Heart right ventricle (tissue), 16 donors: ENCODE data around the gene SURF2. TPM values are rescaled to one million over a fixed set of nuclear protein-coding genes. Genes with fewer than 3 reads are reported as not detected.

ENCODE experiments used
- ATAC-seq, 8 donors: fragments of 200-7000 bp; cut with Tn5 transposase; one replicate each; pipeline ENCODE4 v1.9.1; 2020; ENCODE audit warnings: mild to moderate bottlenecking in 8 of 8, moderate library complexity in 8 of 8, moderate number of reproducible peaks in 1 of 8
- DNase-seq, 2 donors: peaks; one replicate each; pipeline ENCODE4 v3.0.0-alpha.2; 2020
- H3K27ac ChIP-seq, 10 donors: fragments of 200-600 bp; sonication (generic) in 2 of 10; one replicate each; pipeline versions ENCODE4 v1.5.0 to v1.8.0; 2020 to 2022; ENCODE audit warnings: mild to moderate bottlenecking in 3 of 10
- H3K27me3 ChIP-seq, 7 donors: fragments of 200-600 bp; one replicate each; pipeline ENCODE4 v1.8.0; 2021 to 2022; ENCODE audit warnings: mild to moderate bottlenecking in 2 of 7
- H3K36me3 ChIP-seq, 9 donors: fragments of 200-600 bp; sonication (generic) in 1 of 9; one replicate each; pipeline versions ENCODE4 v1.5.0 to v1.8.0; 2020 to 2022; ENCODE audit warnings: mild to moderate bottlenecking in 2 of 9
- H3K4me1 ChIP-seq, 9 donors: fragments of 200-600 bp; sonication (generic) in 1 of 9; one replicate each; pipeline versions ENCODE4 v1.5.0 to v1.8.0; 2020 to 2022; ENCODE audit warnings: mild to moderate bottlenecking in 4 of 9
- H3K4me3 ChIP-seq, 10 donors: fragments of 200-600 bp; sonication (generic) in 2 of 10; one replicate each; pipeline versions ENCODE4 v1.5.0 to v1.8.0; 2020 to 2022; ENCODE audit warnings: mild to moderate bottlenecking in 7 of 10, moderate library complexity in 2 of 10
- H3K9me3 ChIP-seq, 11 donors: fragments of 200-600 bp in 10 of 11; sonication (generic) in 2 of 11; one replicate each; pipeline versions ENCODE4 v1.5.0 to v1.8.0; 2013 to 2022; ENCODE audit warnings: mild to moderate bottlenecking in 2 of 11, control low read depth in 1 of 11, moderate library complexity in 1 of 11
- CTCF ChIP-seq, 9 donors: fragments of 200-600 bp; sonication (generic) in 2 of 9; IDR thresholded peaks; one replicate each; pipeline versions ENCODE4 v1.5.0 to v1.8.0; 2021 to 2022; ENCODE audit warnings: antibody characterized with exemption in 9 of 9, mild to moderate bottlenecking in 5 of 9, moderate library complexity in 1 of 9
- WGBS, 2 donors: extraction: QIAGEN DNeasy Blood & Tissue Kit; methylation state at CpG; one replicate each; pipeline ENCODE4 v1.1.7; 2013; ENCODE audit warnings: inconsistent platforms in 1 of 2; 5-methylcytosine and 5-hydroxymethylcytosine counted together
- intact Hi-C, 10 donors: fragments of 100-400 bp; cut with DNase I; formaldehyde crosslinking; loops; one replicate each; pipeline versions ENCODE4 v1.11.1 to v1.14.2; 2022
- polyA plus RNA-seq, 2 donors: library from polyadenylated mRNA; stranded (reverse); fragments of 200-250 nt; gene quantifications; one replicate each; pipeline ENCODE4 v1.2.3, GENCODE V29; 2013
- total RNA-seq, 10 donors: library from RNA; stranded (reverse); fragmentation: NEBNext Ultra II Directional in 3 of 10; extraction: Animal tissue kit (Norgen Biotek cat#: 25700) in 3 of 10; gene quantifications; one replicate each; pipeline versions ENCODE4 v1.2.1 to v1.2.4, GENCODE V29; 2021 to 2023
- donor health status: Arrhythmogenic right ventricular cardiomyopathy.
- donor health status: ischemic (EF 13 %, LVEDD 7.1; RV severe dilation, severe dysfunction).
- donor health status: healthy with polysubstance abuse.
- donor health status: DM: no; HTN: yes; CAD: no.
- donor health status: DM: no; HTN: no; CAD: no.
- donor health status: ischemic (EF 25% LVEDD 6.9; RV normal size, moderate dysfunction).
- donor health status: ischemic (EF 25% LVEDD 5.7; RV mildly dilated, moderate dysfunction).
- donor health status: healthy.
- donor health status: DM: yes; HTN: yes; CAD: no.
- donor health status: Ischemic cardiomyopathy.
- donor health status: ischemic (EF 35%, LVEDD 5.7; RV mildly dilated, moderate dysfunction).
- donor health status: nonischemic (EF 11% LVEDD 7.7; RV severe dilation, severe dysfunction).
- donor health status: DM: yes; HTN: yes; CAD: no.
- donor health status: PGD.
- donor health status: ischemic (EF 29% LVEDD 5.4; RV normal size, mild dysfunction).
- donor health status: nonischemic (EF 23%, LVEDD 6.1; RV moderate dilation, normal function).

SURF2 gene
- total and polyA plus RNA-seq, 12 donors, result 9.7 to 44.8 (median 14.2) TPM

- WGBS, 2 donors, result 1% methylated on average over 26 to 31 of the region's 31 CpGs
- DNase-seq, result no peak
- ATAC-seq, result peak in 3 of 8 donors; percentile 3 to 11 (median 5)
- TF ChIP-seq CTCF (IDR thresholded peaks at IDR 0.05), result peak in 1 of 9 donors; percentile 30
- no peaks in the 10 kb centered on the region for H3K27me3 ChIP-seq
- H3K9me3 ChIP-seq, result no peaks in the 10 kb centered on the region
- H3K36me3 ChIP-seq, result peaks cover 0 to 62% (median 29%) of the 10 kb centered on the region in 9 donors
- intact Hi-C loops, result loop anchor here in 2 of 10 donors (1.0 to 10.0 kb wide), 2 partner anchors 59 to 130 kb away; partner anchors contain the start of gene REXO4 (in 1 of the 2)
- peaks cover 7 to 47% (median 31%) of the 10 kb centered on the region in 9 donors for H3K4me1 ChIP-seq
- H3K27ac ChIP-seq, result peak overlapping the region; percentile 29 to 93 (median 82)
- H3K4me3 ChIP-seq, result peak overlapping the region; percentile 58 to 97 (median 88)
Observed at GRCh38 chr9:133355881-133356357, 431 bp upstream of the SURF2 start.

- DNase-seq, result no peak
- Histone ChIP-seq H3K4me3 (peak overlapping the region in 2 of 10 donors; percentile 95 to 96), H3K27ac (peak overlapping the region in 1 of 10 donors; percentile 4), H3K36me3 (peaks cover 0 to 62% (median 22%) of the 10 kb centered on the region in 9 donors), H3K27me3 (no peaks in the 10 kb centered on the region), H3K9me3 (no peaks in the 10 kb centered on the region), H3K4me1 (peaks cover 7 to 47% (median 31%) of the 10 kb centered on the region in 9 donors)
- ATAC-seq, result no peak
- WGBS, 2 donors, result 84 to 85% methylated on average over 14 of the region's 14 CpGs
- no peak for TF ChIP-seq CTCF (IDR thresholded peaks at IDR 0.05)
- intact Hi-C loops, result loop anchor here in 1 of 10 donors (10.0 kb wide), 1 partner anchor 57 kb away; the partner anchor contains the start of gene REXO4
Observed at GRCh38 chr9:133357656-133358055, 1.3 kb downstream of the SURF2 start.

GRCh38 chr9:133359399-133360175 lies 3.2 kb downstream of the SURF2 start:
- no peak for DNase-seq

More at GRCh38 chr9:133359399-133360175, 3.2 kb downstream of the SURF2 start:
- H3K4me1 ChIP-seq, result peaks cover 7 to 44% (median 28%) of the 10 kb centered on the region in 9 donors
- intact Hi-C loops, result loop anchor here in 1 of 10 donors (10.0 kb wide), 1 partner anchor 55 kb away; the partner anchor contains the start of gene REXO4
- H3K27ac ChIP-seq, result no peak overlapping the region
- H3K9me3 ChIP-seq, result no peaks in the 10 kb centered on the region
- ATAC-seq, result peak in 4 of 8 donors; percentile 5 to 26 (median 16)
- WGBS, 2 donors, result 42 to 47% methylated on average over 20 of the region's 20 CpGs
- no peaks in the 10 kb centered on the region for H3K27me3 ChIP-seq
- TF ChIP-seq CTCF (IDR thresholded peaks at IDR 0.05), result peak in 7 of 9 donors; percentile 14 to 53 (median 36)
- peaks cover 0 to 62% (median 35%) of the 10 kb centered on the region in 9 donors for H3K36me3 ChIP-seq
- H3K4me3 ChIP-seq, result no peak overlapping the region
